ENCODE data around the gene MIS12. TPM values are rescaled to one million over a fixed set of nuclear protein-coding genes. Genes with fewer than 3 reads are reported as not detected.

Gene MIS12
- total and polyA plus RNA-seq, 2 of the 13 experiments (the other 11 are each of a cell fraction or from before 2014, with no cell fraction given) = 13.4 to 28.0 TPM

- no peak for TF ChIP-seq AKNA (CRISPR knock-in tag; IDR thresholded peaks at IDR 0.05; ENCODE audit: borderline replicate concordance)
- peak; percentile 43; the same call in 1 of the 2 replicates for TF ChIP-seq ARNT2 (CRISPR knock-in tag; IDR thresholded peaks at IDR 0.05; ENCODE audit: low read depth)
- no peak for TF ChIP-seq ZNF556 (CRISPR knock-in tag; IDR thresholded peaks at IDR 0.05; ENCODE audit: borderline replicate concordance)
- TF ChIP-seq SIX1 (CRISPR knock-in tag; IDR thresholded peaks at IDR 0.05; ENCODE audit: borderline replicate concordance) = no peak
- TF ChIP-seq ZMAT5 (CRISPR knock-in tag; IDR thresholded peaks at IDR 0.05; ENCODE audit: borderline replicate concordance, low read depth) = no peak
- TF ChIP-seq DRAP1 (CRISPR knock-in tag; IDR thresholded peaks at IDR 0.05) = peak; percentile 95
- peak; percentile 98 for TF ChIP-seq MYPOP (CRISPR knock-in tag; IDR thresholded peaks at IDR 0.05)
- TF ChIP-seq DMTF1 (CRISPR knock-in tag; IDR thresholded peaks at IDR 0.05) = no peak
- TF ChIP-seq TBL1XR1 (IDR thresholded peaks at IDR 0.05; ENCODE audit: borderline replicate concordance, low read length, partially characterized antibody) = no peak
- TF ChIP-seq HES4 (CRISPR knock-in tag; IDR thresholded peaks at IDR 0.05; ENCODE audit: borderline replicate concordance) = peak; percentile 40; the same call in 1 of the 2 replicates
- TF ChIP-seq BCL6 (CRISPR knock-in tag; IDR thresholded peaks at IDR 0.05) = 0 out of 2 replicates have a peak, but pooled peaks have one; percentile 26
- TF ChIP-seq MBD4 (IDR thresholded peaks at IDR 0.05; ENCODE audit: borderline replicate concordance, low read length) = no peak
- TF ChIP-seq ZNF34 (CRISPR knock-in tag; IDR thresholded peaks at IDR 0.05; ENCODE audit: borderline replicate concordance) = no peak
- no peak for TF ChIP-seq ZNF710 (CRISPR knock-in tag; IDR thresholded peaks at IDR 0.05; ENCODE audit: borderline replicate concordance)
- TF ChIP-seq SOX6 (IDR thresholded peaks at IDR 0.05) = no peak
- TF ChIP-seq SOX6 (CRISPR knock-in tag; IDR thresholded peaks at IDR 0.05) = peak; percentile 42; the same call in 1 of the 2 replicates
Measured at GRCh38 chr17:5500589-5501391, 14.4 kb downstream of the MIS12 start (continued).

Measured in HepG2 (cell line).